KBM-7 (cell line): ENCODE data around the gene FOXJ3.

Source experiments
- DNase-seq: peaks from one replicate; pipeline ENCODE4 v3.0.0-alpha.2; 2015
- in situ Hi-C: fragments of 300-500 bp; cut with MboI; formaldehyde crosslinking; loops from 2 replicates; pipeline ENCODE4 v1.14.3; 2020; ENCODE audit warnings: low sequenced_read_pairs, low pct_unique_long_range_greater_than_20kb, mixed read lengths

Gene FOXJ3

GRCh38 chr1:42335050-42335808 lies at the start of gene FOXJ3:
Gene FOXJ3, minus strand, starts transcription at chr1:42335235. Its CDS starts 24,142 bp downstream, at chr1:42311093.
- DNase-seq: peak; percentile 89
- in situ Hi-C loops: loop anchor here (25.0 kb wide), 1 partner anchor 402 kb away; the partner anchor contains the start of gene CLDN19

GRCh38 chr1:42381280-42381673 lies 46.2 kb upstream of the FOXJ3 start:
- in situ Hi-C loops: no loop called here
- DNase-seq: no peak

GRCh38 chr1:42380586-42381279 lies 45.7 kb upstream of the FOXJ3 start, which contains the start of gene RIMKLA:
Gene RIMKLA, plus strand, starts transcription at chr1:42380792. Its CDS starts 143 bp downstream, at chr1:42380935.
- peak; percentile 45 for DNase-seq
- in situ Hi-C loops: no loop called here

- in situ Hi-C loops: no loop called here
- DNase-seq: peak; percentile 28
Observed at GRCh38 chr1:42379794-42380585, 45.0 kb upstream of the FOXJ3 start.

GRCh38 chr1:42372796-42373195 lies 37.8 kb upstream of the FOXJ3 start:
- in situ Hi-C loops: no loop called here
- no peak for DNase-seq

- no peak for DNase-seq
- in situ Hi-C loops: no loop called here
Observed at GRCh38 chr1:42370876-42371549, 36.0 kb upstream of the FOXJ3 start.

- in situ Hi-C loops: no loop called here
- DNase-seq: no peak
Observed at GRCh38 chr1:42369471-42369870, 34.4 kb upstream of the FOXJ3 start.

- in situ Hi-C loops: no loop called here
- no peak for DNase-seq
Observed at GRCh38 chr1:42368096-42368795, 33.2 kb upstream of the FOXJ3 start.

- in situ Hi-C loops: no loop called here
- no peak for DNase-seq
Observed at GRCh38 chr1:42365118-42365517, 30.1 kb upstream of the FOXJ3 start.

- in situ Hi-C loops: no loop called here
- DNase-seq: no peak
Observed at GRCh38 chr1:42364542-42364941, 29.5 kb upstream of the FOXJ3 start.

GRCh38 chr1:42364089-42364488 lies 29.1 kb upstream of the FOXJ3 start:
- in situ Hi-C loops: no loop called here
- DNase-seq: no peak

GRCh38 chr1:42359466-42359865 lies 24.4 kb upstream of the FOXJ3 start:
- DNase-seq: no peak
- in situ Hi-C loops: no loop called here

GRCh38 chr1:42358791-42359190 lies 23.8 kb upstream of the FOXJ3 start:
- in situ Hi-C loops: no loop called here

GRCh38 chr1:42350086-42350485 lies 15.1 kb upstream of the FOXJ3 start:
- DNase-seq: no peak
- in situ Hi-C loops: no loop called here

More at GRCh38 chr1:42358791-42359190, 23.8 kb upstream of the FOXJ3 start:
- no peak for DNase-seq

- in situ Hi-C loops: loop anchor here (25.0 kb wide), 1 partner anchor 389 kb away; the partner anchor contains the start of gene CLDN19
Observed at GRCh38 chr1:42348498-42348897, 13.5 kb upstream of the FOXJ3 start.

GRCh38 chr1:42343049-42343448 lies 8.0 kb upstream of the FOXJ3 start:
- DNase-seq: no peak
- in situ Hi-C loops: loop anchor here (25.0 kb wide), 1 partner anchor 394 kb away; the partner anchor contains the start of gene CLDN19

More at GRCh38 chr1:42348498-42348897, 13.5 kb upstream of the FOXJ3 start:
- DNase-seq: no peak

GRCh38 chr1:42340901-42341300 lies 5.9 kb upstream of the FOXJ3 start:
- no peak for DNase-seq
- in situ Hi-C loops: loop anchor here (25.0 kb wide), 1 partner anchor 396 kb away; the partner anchor contains the start of gene CLDN19

GRCh38 chr1:42340093-42340492 lies 5.1 kb upstream of the FOXJ3 start:
- in situ Hi-C loops: loop anchor here (25.0 kb wide), 1 partner anchor 397 kb away; the partner anchor contains the start of gene CLDN19
- no peak for DNase-seq
